HG02763 (cell line): ENCODE data around the gene ZIC1.

ENCODE experiments used
- ATAC-seq: cut with Tn5 transposase; IDR thresholded peaks from one replicate; pipeline ENCODE4 v1.9.1; 2021; ENCODE audit warnings: mild to moderate bottlenecking, moderate library complexity; ENCODE audit not compliant: unreplicated experiment

ZIC1 gene

DNA sequence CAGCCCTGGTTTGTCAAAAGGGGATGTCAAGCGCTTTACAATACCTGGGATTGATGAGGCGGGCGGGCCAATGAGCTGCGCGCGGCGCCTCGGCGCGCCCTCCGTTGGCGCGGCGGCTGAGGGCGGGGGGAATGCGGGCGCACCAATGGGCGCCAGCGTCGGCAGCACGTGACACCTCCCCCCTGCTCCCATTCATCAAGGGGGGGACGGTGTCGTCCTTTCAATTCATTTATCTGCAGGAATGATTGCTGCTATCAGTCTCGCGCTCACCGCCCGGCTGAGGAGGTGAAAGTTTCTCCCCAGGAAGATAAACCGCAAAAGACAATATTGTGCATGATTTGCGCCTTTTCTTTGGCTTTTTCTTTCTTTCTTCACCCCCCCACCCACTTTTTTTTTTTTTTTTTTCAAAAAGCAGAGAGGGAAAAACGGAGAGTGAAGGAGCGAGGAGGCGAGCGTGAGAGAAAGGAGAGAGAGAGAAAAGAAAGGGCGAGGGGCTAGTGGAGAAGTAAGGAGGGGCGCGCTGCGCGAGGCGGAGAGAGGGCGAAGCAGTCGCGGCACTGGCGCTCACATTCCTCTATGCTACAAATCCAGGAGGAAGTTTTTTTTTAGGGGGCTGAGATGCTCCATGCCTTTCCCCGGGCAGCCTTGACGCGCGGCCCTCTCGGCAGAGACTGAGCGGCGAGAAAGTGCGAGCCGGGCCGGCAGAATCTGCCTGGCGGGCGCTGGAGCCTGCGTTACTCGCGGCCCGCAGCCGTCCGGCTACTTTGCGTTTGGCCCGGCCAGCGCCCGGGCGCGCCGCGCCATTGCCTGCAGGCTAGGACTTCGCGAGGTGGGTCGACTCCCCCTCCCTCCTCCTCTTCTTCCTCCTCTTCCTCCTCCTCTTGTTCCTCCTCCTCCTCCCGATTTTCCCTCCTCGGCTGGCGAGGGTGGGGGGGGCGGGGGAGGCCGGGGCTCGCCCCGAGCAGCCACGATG lies at the start of gene ZIC1:
ZIC1 (plus strand) TSS at position 223 of the 973 bp plus-strand sequence; CDS start at position 971, 748 bp downstream.
- no peak for ATAC-seq

DNA sequence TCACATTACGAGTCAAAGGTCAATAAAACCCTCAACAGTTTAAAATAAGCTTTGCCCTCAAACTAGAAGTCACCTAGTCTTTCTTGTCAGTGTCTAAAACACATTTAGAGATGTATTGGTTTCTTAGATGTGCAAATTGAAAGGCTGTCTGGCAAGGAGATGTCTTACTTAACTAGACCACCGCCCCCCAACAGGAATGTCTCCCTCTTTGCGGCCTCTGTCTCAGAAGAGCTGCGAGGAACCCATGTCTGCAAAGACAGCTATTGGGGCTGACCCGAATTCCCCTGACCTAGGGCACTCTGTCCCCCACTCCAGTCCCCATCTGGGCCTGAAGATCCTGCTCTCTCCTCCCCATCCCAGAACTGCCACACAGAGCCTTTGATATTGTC lies 49.1 kb upstream of the ZIC1 start:
- ATAC-seq, result no peak

DNA sequence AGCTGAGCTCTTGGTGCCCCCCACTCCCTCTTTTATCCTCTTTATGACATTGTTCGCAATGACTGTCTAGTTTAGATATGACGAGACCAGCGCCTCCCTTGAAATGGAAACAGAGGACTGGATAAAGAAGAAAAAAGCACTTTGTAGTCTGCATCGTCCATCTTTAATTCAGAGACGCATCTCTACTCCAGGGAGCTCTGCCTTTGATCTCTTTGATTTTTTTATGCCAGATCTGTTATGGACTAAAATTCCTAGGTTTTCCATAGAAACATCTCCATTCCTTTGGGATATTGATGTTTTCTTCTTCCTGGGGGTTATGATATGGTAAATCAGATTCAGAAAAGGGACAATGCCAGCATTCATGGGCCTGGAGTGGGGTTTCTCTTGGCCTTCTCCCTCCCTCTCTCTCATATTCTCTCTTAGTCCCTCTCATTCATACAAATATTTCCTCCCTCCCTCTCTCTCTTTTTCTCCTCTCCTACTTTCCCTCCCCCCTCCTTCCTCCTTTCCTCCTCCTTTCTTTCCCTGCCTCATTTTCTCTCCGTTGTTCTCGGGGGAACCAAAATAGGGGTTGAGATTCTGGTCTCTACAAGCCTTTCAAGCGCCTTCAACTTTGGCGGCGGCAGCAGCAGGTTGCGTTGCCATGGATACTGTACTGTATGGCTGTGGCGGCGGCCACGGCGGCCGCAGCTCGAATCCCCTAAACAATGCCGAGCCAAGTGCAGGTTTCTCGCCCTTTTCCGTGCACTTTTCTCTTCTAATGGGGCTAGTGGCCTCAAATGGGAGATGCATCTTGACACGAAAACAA lies 48.3 kb upstream of the ZIC1 start:
- no peak for ATAC-seq

DNA sequence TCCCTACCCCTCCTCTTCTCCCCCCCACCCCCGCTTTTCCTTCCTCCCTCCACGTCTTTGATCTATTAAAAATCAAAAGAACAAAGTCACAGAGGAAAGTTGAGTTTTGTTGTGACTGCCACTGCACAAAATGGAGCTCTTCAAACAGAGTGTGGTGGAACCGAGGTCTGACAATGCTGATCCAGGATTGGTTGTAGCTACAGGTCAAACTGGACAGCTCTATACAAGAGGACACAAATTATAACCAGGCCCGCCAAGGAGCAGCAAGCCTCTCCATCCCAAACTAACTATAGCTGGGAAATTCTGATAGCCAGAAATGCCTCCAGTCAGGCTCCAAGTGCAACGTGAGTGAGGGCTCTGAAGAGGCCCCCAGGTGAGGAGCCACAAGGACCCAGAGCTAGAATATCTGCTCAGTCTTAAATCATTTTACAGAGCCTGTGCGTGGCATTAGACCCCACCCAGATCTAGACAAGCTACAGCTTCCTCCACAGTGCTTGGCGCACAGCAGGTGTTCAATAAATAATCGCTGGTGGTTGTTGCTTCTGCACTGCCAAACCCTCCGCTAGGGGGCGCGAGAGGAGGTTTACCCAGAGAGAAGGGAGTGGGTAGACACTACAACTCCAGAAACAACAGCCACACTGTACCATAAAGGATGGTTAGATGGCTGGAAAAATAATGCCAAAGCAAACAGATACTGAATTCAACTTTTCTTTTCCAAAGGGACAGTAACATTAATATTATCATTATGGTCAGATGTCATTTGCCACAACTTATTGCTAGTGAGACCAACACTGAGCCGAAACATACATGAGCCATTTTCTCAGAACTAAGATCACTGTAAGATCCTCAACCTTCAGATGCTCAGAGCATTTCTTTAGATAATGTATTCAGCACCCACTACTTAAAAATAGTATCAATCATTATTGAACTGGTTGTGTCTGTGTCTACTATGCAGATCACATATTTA lies 47.4 kb upstream of the ZIC1 start:
- ATAC-seq, result peak; percentile 73

DNA sequence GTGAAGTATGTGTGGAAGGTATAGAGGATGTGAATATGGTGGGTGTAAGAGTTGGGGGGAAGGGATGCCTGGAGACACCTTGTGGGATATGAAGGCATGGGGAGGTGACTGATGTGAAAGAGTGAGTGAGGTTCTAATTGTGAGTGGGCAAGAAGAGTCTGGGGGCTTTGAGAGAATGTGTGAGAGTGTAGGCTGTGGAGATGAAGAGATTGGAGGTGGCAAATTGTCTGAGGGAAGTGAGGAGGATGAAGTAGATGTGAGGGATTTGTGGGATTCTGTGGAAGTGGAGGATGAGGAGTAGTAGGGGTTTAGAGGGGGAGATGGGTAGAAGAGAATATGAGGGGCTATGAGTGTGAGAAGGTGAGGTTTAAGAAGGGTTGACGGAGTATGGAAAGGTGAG lies 44.4 kb upstream of the ZIC1 start:
- no peak for ATAC-seq

DNA sequence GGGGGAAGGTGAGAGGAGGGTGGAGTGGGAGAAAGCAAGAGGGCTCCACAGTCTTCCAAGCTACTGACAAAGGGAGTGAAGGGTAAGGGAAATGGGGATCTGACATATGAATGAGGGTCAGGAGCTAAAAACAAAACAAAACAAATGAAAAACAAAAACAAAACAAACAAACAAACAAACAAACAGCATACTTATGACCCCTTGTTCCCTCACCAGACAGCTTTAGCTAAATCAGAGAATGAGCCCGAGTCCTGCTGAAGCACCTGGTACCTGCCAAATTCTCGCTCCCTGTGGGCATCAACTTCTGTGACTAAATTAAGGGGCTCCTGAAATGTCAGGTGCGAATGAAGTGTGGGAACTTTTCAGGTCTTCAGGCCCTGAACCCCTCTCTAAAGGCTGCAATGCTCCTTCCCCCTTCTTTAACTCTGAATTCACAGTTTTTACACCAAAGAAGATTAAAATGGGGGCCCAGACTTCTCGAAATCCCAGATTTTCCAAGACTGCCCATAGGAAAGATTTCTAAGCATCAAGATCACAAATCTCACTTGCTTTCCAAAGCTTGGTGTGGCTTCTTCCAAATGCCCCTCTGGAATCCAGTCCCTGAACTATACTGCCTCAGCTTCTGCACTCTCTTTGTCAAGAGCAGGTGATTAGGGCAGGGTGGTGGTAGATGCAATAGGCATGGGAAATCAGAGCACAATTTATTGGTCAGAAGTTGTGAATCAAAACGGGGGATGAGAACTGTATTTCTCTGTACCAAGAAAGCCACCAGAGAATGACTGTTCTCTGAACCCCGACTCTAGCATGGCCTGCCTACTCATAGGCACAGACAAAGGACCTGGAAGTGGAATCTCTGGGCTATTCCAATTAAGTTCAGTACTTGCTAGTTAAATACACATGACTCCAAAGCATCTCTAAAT lies 43.7 kb upstream of the ZIC1 start:
- no peak for ATAC-seq

DNA sequence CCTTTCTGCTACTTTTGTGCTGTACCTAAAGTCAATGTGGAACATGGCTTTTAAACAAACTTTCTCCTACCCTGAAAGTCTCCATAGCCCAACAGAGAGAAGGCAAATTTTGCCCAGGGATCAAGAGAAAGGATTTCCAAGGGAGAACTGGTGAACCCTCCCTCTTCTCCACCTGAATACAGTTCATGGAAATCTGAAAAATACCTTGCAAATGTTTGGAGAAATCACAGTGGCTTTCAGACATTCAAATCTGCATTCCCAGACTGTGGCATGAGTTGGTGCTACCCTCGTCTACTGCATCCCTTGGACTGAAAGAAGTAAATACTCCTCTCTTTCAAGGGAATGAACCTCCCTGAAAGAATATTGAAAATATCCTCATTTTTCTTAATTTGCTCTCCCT lies 41.5 kb upstream of the ZIC1 start:
- no peak for ATAC-seq

DNA sequence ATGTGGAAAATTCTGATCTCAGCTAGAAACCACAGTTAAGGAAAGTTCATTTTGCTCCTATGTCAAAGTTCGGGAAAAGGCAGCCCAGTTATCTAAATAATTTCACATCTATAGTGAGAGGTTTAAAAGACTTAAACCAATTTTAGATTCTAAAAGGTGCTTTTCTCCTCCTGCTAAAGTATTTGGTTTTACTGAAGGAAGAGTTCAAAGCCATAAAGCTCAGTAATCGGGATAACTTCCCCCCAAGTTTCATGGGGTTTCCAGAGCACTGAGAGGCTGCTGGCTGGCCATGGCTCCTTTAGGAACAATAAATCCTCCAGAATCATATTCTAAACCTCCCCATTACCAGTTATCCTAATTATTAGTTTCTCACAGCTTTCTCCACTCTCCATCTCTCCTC lies 41.0 kb upstream of the ZIC1 start:
- ATAC-seq, result no peak

DNA sequence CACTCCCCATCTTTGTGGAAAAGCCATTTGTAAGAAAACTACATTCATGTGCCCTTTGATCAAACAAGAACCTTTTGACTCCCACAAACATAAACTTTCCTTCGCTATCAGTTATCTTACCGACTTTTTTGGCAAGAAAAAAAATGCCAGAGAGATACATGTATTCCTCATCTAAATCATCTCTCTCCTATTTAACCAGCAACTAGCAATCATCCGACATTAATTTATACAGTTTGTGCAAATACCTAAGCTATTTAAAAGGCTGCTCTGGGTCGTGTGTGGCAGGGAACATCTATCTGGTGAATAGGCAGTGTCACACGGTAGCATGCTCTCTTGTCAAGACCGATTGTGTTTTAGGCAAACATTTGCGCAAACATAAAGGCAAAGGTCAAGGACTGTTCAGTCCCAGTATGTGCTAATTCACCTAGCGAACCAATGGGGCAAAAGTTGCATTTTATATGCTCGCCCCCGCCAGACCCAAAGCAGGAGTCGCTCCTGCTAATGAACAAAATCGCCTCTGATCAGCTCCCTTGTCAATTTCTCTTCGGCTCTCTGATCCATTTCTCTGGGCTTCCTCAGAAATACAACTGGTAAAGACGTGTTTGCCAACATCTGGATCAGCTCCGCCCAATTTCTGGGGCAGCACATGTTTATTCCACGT lies 40.5 kb upstream of the ZIC1 start:
- no peak for ATAC-seq

DNA sequence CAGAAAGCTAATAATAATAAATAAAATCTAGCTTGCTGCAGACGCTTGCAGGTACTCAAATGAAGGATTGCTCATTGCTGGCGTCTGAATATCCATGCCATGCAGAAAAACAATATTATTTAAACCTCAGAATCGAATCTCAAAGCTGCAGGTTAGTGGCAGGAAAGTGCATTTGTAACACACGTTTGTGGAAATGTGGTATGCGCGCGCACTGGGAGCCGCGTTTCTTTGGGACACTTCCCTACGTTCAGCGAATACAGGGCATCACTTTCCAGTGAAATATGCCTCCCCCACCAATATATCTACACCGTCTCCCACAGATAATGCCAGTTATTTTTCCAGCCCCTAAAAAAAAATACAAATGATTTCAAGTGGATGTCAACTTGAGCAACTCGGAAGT lies 39.9 kb upstream of the ZIC1 start:
- no peak for ATAC-seq

DNA sequence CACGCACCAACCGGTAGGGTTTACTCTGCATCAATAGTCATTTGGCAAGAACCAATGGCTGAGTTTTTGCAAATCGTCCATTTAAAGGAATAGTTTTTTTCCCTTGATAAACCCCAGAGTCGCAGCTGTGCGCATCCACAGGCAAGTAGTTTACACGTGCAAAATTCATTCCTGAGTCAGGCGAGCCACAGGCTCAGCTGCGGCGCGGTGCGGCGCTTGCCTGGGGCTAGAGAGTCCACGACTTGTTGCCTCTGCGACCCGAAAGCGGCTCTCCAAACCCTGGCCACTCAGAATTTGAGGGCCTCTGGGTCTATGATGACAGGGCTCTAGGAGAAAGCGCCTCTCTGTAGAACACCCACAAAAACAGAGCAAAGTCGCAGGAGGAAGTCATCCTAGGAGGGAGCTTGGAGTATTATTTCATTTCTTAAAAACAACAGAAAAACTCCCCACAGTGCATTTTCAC lies 39.5 kb upstream of the ZIC1 start:
- no peak for ATAC-seq

DNA sequence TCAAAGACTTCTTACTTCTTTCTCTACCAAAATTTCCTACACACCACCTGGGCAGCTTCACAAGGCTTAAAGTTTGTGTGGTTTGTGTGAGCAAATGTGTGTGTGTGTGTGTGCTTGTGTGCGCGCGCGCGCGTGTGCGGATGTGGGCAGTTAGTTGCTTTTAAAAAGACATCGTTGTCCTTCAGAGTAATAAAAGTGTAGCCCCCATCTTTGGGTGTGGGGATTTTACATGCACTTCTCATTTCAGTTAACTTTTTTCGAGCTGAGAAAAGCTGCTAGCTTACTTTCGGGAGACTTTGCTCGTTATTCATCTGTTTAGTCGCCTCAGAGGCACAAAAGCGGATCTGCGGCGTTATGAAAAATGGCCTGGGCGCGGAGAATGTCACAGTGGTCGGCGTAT lies 38.8 kb upstream of the ZIC1 start:
- no peak for ATAC-seq

DNA sequence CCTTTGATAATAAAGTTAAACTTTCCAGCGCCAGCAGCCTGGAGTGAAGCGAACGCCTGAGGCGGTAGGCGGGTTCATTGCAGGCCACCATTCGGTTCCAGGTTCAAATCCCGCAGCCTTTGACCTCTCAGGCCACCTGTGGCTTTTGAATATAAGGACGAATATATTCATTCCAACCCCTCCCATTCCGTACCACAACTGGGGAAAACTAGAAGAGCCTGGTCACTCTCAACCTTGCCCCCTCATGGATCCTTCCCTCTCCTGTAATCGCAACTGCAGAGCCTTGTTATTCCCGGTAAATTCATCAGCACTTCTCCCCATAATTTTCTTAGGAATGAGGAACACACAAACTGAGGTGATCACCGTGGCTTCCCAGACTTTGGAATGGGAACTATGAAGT lies 38.0 kb upstream of the ZIC1 start:
- ATAC-seq, result no peak

DNA sequence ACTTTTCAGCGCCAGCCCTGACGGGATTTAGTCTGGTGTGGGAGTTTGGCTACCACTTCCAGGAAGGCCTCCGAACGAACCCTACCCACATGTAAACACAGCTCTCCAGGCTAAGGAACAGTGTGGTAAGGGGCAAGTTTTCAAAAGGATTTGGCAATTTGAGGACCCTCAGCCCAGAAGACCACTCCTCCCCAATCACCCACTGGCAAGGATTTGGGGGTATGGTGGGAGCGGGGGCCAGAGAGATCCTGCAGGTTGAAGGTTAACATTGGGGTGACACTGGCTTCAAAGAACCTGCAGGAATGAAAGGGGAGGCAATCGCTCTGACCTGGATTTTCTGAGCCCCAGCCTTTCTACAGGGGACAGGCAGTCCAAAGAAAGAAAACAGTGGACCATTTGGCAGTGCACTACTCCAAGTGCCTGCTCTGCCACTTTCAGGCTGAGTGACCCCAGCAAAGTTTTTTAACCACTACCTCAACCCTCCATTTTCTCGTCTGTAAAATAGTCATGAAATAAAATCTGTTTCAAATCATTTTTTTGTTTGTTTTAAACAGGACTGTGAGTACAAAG lies 37.3 kb upstream of the ZIC1 start:
- no peak for ATAC-seq

DNA sequence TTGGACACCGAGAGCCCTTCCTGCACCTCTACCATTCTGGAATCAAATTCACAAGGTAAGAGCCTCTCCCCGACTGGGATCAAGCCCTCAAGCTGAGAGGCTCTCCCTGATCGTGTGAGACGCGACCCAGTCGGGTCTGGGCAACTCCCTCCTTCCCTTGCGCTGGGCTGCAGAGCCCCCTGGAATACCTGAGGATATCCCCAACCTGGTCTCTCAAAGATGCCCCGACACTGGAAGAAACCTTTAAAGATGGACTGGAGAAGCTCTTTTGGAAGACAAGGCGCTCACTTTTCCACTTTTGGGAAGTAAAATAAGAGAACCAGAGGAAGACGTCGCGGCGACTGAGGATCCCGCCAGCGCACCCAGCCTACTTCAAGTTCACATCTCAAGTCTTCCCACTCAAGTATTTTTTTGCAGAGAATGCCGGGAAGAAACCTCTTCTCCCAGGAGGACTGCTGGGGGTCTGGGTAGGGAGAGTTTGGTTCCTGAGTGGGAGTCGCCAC lies 36.6 kb upstream of the ZIC1 start:
- no peak for ATAC-seq

DNA sequence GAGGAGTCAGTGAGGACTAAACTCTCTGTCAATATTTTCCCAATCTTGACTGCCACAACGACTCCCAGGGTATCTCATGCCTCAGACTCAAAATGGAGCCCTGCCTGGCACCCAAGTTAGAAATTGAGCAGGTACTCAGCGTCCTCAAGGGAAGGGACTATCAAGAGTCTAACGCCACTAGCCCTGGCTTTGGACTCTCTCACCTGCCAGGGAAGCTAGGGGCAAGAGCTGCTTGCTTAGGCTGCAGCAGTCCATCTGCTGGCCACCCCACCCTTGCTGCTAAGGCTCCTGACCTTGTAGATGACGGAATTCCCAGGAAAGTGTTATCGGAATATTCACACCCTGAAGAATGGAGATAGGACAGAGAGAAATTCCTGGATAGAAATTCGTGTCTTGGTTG lies 35.9 kb upstream of the ZIC1 start:
- ATAC-seq, result no peak

DNA sequence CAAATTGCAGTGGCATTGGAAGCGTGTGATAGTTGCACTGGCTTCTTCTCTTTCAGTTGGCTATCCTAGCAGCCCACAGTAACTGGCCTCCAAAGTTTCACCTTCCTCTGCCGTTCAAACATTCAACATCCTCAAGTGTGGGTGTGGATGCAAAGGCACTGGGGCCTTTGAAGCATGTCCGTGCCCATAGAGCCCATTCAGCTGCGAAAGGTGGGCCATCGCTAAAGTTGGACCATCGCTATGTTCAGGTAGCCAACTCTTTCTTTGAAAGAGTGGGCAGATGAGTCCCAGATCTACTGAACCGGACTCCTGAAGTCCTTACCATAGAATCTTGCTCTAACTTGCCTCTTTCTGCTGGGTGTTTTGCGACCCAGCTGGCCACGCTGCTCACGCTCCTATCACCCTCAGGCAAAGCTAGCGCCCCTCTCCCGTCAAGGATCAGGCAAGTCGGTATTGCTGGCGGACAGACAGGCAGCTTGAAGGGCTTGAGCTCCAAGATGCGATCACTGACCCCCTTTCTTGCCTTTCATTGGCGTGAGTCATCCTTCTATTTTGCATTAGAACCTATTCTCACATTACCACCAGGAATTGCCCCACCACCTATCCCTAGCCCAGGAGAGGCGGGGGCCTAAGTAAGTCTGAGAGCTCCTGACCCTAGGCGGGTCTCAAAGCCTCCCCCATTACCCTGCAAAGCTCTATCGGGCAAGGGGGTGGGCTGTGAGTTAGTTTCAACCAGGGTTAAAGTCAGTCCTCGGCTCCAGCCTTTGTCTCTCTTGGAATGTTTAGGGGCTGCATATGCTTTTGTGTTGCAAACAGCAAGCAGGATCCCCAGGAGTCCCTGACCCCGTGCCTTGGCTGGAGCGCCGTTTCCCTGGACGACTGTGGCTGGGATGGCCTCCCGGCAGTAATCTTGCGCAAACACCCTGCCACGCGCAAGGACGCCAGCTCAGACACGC lies 31.5 kb upstream of the ZIC1 start:
- ATAC-seq, result no peak
